Prostate gland (tissue), 2 donors: Measurements from ENCODE around the gene SAMSN1.

Experiments used
- POLR2A ChIP-seq: fragments of 450-650 bp; IDR thresholded peaks from one replicate; pipeline ENCODE4 v1.6.1; 2016; ENCODE audit warnings: antibody characterized with exemption, mild to moderate bottlenecking
- POLR2AphosphoS5 ChIP-seq: sonication (generic); formaldehyde crosslinking; IDR thresholded peaks from one replicate; pipeline ENCODE4 v1.6.1; 2017; ENCODE audit warnings: antibody characterized with exemption
- TF ChIP-seq, protein P1 (sequence below), 4 experiments: fragments of 200-600 bp in 2 of 4; fragments of 450-650 bp in 2 of 4; sonication (generic) in 2 of 4; IDR thresholded peaks; 1 replicate in 3 of 4; 2 replicates in 1 of 4; pipeline ENCODE4 v1.5.1; 2016 to 2019; ENCODE audit warnings: antibody characterized with exemption in 4 of 4, mild to moderate bottlenecking in 2 of 4, moderate library complexity in 2 of 4

DNA sequence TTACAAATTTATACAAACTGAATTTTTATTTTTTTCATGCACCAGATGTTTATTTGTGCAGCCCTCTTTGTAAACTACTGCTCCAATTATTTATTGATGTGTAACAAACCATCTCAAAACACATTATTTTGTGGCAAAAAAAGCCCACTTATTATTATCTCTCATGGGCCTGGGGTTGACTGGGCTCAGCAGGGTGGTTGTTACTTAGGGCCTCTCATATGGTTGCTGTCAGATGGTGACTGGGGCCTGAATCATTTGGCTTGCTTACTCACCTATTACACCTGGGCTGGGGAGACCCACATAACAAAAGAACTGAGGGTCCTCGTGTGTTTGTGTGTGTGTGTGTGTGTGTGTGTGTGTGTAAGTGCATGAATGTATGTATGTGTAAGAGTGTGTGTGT, 110.7 kb downstream of the SAMSN1 start:
- TF ChIP-seq POLR2A (no peak), POLR2AphosphoS5 (no peak)
- TF ChIP-seq, protein P1, sequence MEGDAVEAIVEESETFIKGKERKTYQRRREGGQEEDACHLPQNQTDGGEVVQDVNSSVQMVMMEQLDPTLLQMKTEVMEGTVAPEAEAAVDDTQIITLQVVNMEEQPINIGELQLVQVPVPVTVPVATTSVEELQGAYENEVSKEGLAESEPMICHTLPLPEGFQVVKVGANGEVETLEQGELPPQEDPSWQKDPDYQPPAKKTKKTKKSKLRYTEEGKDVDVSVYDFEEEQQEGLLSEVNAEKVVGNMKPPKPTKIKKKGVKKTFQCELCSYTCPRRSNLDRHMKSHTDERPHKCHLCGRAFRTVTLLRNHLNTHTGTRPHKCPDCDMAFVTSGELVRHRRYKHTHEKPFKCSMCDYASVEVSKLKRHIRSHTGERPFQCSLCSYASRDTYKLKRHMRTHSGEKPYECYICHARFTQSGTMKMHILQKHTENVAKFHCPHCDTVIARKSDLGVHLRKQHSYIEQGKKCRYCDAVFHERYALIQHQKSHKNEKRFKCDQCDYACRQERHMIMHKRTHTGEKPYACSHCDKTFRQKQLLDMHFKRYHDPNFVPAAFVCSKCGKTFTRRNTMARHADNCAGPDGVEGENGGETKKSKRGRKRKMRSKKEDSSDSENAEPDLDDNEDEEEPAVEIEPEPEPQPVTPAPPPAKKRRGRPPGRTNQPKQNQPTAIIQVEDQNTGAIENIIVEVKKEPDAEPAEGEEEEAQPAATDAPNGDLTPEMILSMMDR (IDR thresholded peaks at IDR 0.05), result no peak
